Measurements from ENCODE around the gene GUCY1A1.

DNA sequence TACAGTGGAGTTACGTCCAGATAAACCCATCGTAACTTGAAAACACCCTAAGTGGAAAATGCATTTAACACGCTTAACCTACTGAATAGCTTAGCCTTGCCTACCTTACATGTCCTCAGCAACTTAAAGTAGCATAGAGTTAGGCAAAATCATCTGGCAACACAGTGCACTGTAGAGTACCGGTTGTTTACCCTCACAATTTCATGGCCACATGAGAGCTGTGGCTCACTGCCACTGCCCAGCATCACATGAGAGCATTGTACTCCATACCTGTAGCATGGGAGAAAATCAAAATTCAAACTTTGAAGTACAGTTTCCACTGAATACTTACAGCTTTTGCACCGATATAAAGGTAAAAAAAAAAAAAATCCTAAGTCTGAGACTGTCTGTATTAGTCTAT is 40.6 kb downstream of the GUCY1A1 start:
- TF ChIP-seq, protein P1, sequence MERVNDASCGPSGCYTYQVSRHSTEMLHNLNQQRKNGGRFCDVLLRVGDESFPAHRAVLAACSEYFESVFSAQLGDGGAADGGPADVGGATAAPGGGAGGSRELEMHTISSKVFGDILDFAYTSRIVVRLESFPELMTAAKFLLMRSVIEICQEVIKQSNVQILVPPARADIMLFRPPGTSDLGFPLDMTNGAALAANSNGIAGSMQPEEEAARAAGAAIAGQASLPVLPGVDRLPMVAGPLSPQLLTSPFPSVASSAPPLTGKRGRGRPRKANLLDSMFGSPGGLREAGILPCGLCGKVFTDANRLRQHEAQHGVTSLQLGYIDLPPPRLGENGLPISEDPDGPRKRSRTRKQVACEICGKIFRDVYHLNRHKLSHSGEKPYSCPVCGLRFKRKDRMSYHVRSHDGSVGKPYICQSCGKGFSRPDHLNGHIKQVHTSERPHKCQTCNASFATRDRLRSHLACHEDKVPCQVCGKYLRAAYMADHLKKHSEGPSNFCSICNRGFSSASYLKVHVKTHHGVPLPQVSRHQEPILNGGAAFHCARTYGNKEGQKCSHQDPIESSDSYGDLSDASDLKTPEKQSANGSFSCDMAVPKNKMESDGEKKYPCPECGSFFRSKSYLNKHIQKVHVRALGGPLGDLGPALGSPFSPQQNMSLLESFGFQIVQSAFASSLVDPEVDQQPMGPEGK (CRISPR knock-in tag; IDR thresholded peaks at IDR 0.05; ENCODE audit: borderline replicate concordance): no peak
- TF ChIP-seq TCF4 (CRISPR knock-in tag; IDR thresholded peaks at IDR 0.05; ENCODE audit: borderline replicate concordance) (no peak), PPARA (CRISPR knock-in tag; IDR thresholded peaks at IDR 0.05; ENCODE audit: borderline replicate concordance) (no peak), ZFP3 (CRISPR knock-in tag; IDR thresholded peaks at IDR 0.05) (no peak), BACH2 (CRISPR knock-in tag; IDR thresholded peaks at IDR 0.05; ENCODE audit: borderline replicate concordance) (no peak), ZNF565 (CRISPR knock-in tag; conservative IDR thresholded peaks at IDR 0.05; ENCODE audit: low read depth) (no peak)

Data from SK-N-SH treated with all-trans-retinoic acid at 6 μM for 48 hours (cell line).